Measurements from ENCODE around the gene MLC1. TPM values are rescaled to one million over a fixed set of nuclear protein-coding genes. Genes with fewer than 3 reads are reported as not detected.

Gene MLC1
- total and polyA plus RNA-seq, 4 donors: 0.65 to 2.6 (median 0.77) TPM

DNA sequence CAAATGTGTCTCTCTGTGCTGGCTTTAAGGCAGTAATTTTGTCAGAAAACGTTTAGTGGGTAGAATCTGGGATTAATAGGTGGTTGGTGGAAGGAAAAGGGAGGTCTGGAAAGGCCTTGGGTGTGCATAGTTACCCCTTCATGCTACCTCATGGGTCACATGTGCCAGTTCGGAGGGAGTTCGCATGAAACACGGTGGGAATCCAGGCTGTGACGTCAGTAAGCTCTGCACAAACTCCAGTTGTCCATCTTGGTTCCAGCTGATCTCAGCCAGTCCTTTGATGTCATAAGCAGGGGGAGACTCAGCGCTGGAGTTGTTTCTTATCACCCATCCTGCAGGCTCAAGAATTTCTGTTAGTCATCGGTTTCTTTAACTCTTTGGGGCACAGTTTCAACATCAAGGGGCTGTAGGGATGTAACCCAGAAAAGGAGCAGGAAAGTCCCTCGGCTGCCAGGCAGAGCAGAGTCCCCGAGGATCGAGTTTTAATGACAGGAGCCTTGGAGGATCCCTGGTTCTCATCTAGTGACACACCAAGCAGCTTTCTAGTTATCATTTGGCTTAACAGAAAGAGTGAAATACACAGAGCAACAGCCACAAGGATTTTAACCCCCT, 33.4 kb upstream of the MLC1 start:
- peaks cover 0 to 6% (median 0%) of the 10 kb centered on the region in 4 donors for H3K9me3 ChIP-seq (ENCODE audit: control insufficient read depth in 4 of 4, insufficient read depth in 3 of 4, low read length in 3 of 4)
- H3K9ac ChIP-seq (ENCODE audit: insufficient read depth in 1 of 2, low read length in 2 of 2): no peak overlapping the region
- DNase-seq (peak; percentile 76 to 83 (median 81)), ATAC-seq (ENCODE audit: insufficient read depth, low FRiP score) (peak; percentile 31)
- H3K36me3 ChIP-seq (ENCODE audit: control insufficient read depth in 4 of 4, insufficient read depth in 4 of 4, low read length in 4 of 4): no peaks in the 10 kb centered on the region
- no peak overlapping the region for H3K27ac ChIP-seq (ENCODE audit: low read depth in 1 of 2, low read length in 1 of 2)
- no peaks in the 10 kb centered on the region for H3K27me3 ChIP-seq (ENCODE audit: control insufficient read depth in 3 of 3, insufficient read depth in 3 of 3, low read length in 2 of 3)
- no peak overlapping the region for H3K4me3 ChIP-seq
- WGBS, 2 donors: 29 to 36% methylated on average over 10 of the region's 10 CpGs
- peaks cover 0 to 41% (median 15%) of the 10 kb centered on the region in 5 donors for H3K4me1 ChIP-seq (ENCODE audit: control insufficient read depth in 5 of 5, insufficient read depth in 5 of 5, low read length in 5 of 5)
- TF ChIP-seq, protein P1, sequence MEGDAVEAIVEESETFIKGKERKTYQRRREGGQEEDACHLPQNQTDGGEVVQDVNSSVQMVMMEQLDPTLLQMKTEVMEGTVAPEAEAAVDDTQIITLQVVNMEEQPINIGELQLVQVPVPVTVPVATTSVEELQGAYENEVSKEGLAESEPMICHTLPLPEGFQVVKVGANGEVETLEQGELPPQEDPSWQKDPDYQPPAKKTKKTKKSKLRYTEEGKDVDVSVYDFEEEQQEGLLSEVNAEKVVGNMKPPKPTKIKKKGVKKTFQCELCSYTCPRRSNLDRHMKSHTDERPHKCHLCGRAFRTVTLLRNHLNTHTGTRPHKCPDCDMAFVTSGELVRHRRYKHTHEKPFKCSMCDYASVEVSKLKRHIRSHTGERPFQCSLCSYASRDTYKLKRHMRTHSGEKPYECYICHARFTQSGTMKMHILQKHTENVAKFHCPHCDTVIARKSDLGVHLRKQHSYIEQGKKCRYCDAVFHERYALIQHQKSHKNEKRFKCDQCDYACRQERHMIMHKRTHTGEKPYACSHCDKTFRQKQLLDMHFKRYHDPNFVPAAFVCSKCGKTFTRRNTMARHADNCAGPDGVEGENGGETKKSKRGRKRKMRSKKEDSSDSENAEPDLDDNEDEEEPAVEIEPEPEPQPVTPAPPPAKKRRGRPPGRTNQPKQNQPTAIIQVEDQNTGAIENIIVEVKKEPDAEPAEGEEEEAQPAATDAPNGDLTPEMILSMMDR (IDR thresholded peaks at IDR 0.05; ENCODE audit: control extremely low read depth, extremely low read depth): no peak

DNA sequence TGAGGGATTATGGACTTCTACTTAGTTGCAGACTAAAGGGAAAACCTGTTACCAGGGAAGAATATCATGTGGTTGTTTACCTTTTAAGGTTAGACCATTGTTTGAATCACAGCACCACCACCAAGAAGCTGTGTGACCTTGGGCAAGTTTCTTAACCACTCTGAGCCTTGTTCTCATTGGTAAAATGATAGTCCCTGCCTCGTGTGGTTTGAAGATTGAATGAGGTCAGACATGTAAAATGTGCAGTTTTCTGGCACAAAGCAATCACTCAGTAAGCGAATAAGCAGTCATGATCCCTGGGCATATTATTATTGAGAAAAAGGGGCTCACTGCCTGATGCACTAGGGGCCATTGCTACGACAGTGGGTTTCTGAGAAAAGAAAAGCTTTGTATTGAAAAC, 32.9 kb upstream of the MLC1 start:
- DNase-seq (no peak), ATAC-seq (ENCODE audit: insufficient read depth, low FRiP score) (no peak)
- TF ChIP-seq, protein P1 (IDR thresholded peaks at IDR 0.05; ENCODE audit: control extremely low read depth, extremely low read depth): no peak
- Histone ChIP-seq H3K27ac (ENCODE audit: low read depth in 1 of 2, low read length in 1 of 2) (no peak overlapping the region), H3K27me3 (ENCODE audit: control insufficient read depth in 3 of 3, insufficient read depth in 3 of 3, low read length in 2 of 3) (no peaks in the 10 kb centered on the region), H3K4me1 (ENCODE audit: control insufficient read depth in 5 of 5, insufficient read depth in 5 of 5, low read length in 5 of 5) (peaks cover 0 to 45% (median 15%) of the 10 kb centered on the region in 5 donors), H3K4me3 (no peak overlapping the region), H3K9me3 (ENCODE audit: control insufficient read depth in 4 of 4, insufficient read depth in 3 of 4, low read length in 3 of 4) (peaks cover 0 to 2% (median 0%) of the 10 kb centered on the region in 4 donors), H3K9ac (ENCODE audit: insufficient read depth in 1 of 2, low read length in 2 of 2) (no peak overlapping the region), H3K36me3 (ENCODE audit: control insufficient read depth in 4 of 4, insufficient read depth in 4 of 4, low read length in 4 of 4) (no peaks in the 10 kb centered on the region)
- 82 to 89% methylated on average over 3 of the region's 3 CpGs for WGBS, 2 donors

DNA sequence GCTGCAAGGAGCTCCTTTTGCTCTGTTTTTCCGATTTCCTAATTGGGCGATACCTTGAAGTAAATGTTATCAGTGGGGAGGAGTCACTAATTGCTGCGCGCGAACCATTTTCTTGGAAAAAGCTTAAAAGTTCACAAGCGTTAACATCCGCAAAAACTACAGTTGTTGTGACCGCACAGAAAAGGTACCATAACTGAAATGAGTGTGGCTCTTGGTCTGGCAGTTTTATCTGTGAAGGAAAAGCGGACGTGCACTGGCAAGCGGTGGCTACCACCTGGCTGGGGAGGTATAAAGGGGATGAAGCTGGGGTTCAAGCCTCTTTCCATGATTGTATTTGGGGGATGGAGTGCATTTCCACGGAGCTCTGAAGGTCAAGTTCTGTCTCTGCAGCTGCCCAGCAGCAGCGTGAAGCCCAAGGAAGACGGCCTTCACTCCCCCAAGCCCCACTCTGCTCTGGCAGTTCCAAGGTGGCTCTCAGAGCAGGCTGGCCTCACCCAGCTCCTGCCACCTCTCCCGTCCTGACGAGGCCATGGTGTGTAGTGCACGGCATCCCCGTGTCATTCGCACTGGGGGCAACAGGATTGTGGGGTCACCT, 32.0 kb upstream of the MLC1 start:
- TF ChIP-seq, protein P1 (IDR thresholded peaks at IDR 0.05; ENCODE audit: control extremely low read depth, extremely low read depth): no peak
- H3K4me3 ChIP-seq: no peak overlapping the region
- H3K27me3 ChIP-seq (ENCODE audit: control insufficient read depth in 3 of 3, insufficient read depth in 3 of 3, low read length in 2 of 3): no peaks in the 10 kb centered on the region
- peaks cover 0 to 45% (median 15%) of the 10 kb centered on the region in 5 donors for H3K4me1 ChIP-seq (ENCODE audit: control insufficient read depth in 5 of 5, insufficient read depth in 5 of 5, low read length in 5 of 5)
- WGBS, 2 donors: 95% methylated on average over 19 of the region's 19 CpGs
- H3K27ac ChIP-seq (ENCODE audit: low read depth in 1 of 2, low read length in 1 of 2): no peak overlapping the region
- ATAC-seq (ENCODE audit: insufficient read depth, low FRiP score) (no peak), DNase-seq (no peak)
- no peaks in the 10 kb centered on the region for H3K36me3 ChIP-seq (ENCODE audit: control insufficient read depth in 4 of 4, insufficient read depth in 4 of 4, low read length in 4 of 4)
- no peaks in the 10 kb centered on the region for H3K9me3 ChIP-seq (ENCODE audit: control insufficient read depth in 4 of 4, insufficient read depth in 3 of 4, low read length in 3 of 4)
- no peak overlapping the region for H3K9ac ChIP-seq (ENCODE audit: insufficient read depth in 1 of 2, low read length in 2 of 2)

All from lung (tissue), 12 donors.